OCI-LY1 (cell line): ENCODE results near the gene SLC29A1.

Source experiments
- CTCF ChIP-seq: fragments of 200-600 bp; sonication (generic), shearing (Covaris generic); IDR thresholded peaks from 2 replicates; pipeline ENCODE4 v1.5.1; 2017; ENCODE audit warnings: mild to moderate bottlenecking, antibody characterized with exemption, low read length, moderate library complexity, mixed read lengths
- EZH2 ChIP-seq: fragments of 200-600 bp; sonication (generic), shearing (Covaris generic); IDR thresholded peaks from 2 replicates; pipeline ENCODE4 v1.8.0; 2017; ENCODE audit warnings: borderline replicate concordance, mixed run types, mild to moderate bottlenecking, antibody characterized with exemption, low read length, moderate library complexity, mixed read lengths

- TF ChIP-seq CTCF (no peak), EZH2 (no peak)
Observed at GRCh38 chr6:44214307-44214706, 9.1 kb upstream of the SLC29A1 start.
